ENCODE results near the gene OPRD1.
A peak's percentile ranks its signal among the peaks of the same experiment; 100 is the strongest.

DNA sequence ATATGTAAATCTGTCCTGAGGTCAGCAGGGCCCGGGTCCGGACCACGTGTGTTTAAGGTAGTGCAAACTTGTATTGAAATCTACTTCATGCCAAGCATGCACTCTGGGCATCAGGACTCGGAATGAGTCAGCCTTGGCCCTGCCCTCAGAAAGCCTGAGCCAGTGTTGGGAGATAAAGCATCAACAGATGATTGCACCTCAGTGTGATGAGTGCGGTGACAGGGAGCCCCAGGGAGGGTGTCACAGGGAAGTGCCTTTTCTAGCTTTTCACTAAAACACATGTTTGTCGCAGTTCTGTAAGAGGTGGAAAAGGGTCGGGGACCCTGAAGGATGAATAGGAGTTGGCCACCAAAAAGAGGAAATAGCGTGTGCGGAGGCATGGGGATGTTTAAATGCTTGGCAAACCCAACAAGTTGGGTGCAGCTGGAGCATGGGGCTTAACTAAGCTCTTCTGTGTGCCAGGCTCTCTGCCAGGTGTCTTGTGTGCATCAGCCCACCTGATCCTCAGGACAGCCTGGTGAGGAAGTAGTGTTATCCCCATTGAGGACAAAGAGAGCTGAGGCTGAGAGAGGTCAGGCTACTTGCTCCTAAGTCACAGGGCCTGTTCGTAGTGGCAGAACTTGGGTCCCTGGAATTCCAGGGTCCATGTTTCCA lies 54.2 kb downstream of the OPRD1 start:
- no peak for TF ChIP-seq TCF4 (CRISPR knock-in tag; IDR thresholded peaks at IDR 0.05; ENCODE audit: borderline replicate concordance)
- peak; percentile 96 for TF ChIP-seq ZFP3 (CRISPR knock-in tag; IDR thresholded peaks at IDR 0.05)
- TF ChIP-seq OSR1 (CRISPR knock-in tag; IDR thresholded peaks at IDR 0.05): no peak
- TF ChIP-seq RARB (CRISPR knock-in tag; IDR thresholded peaks at IDR 0.05): no peak
- TF ChIP-seq ESRRG (CRISPR knock-in tag; IDR thresholded peaks at IDR 0.05): no peak
- TF ChIP-seq ZFP30 (CRISPR knock-in tag; IDR thresholded peaks at IDR 0.05): no peak

Measured in SK-N-SH treated with all-trans-retinoic acid at 6 μM for 48 hours (cell line).